ENCODE measurements around the gene XAGE5. TPM values are rescaled to one million over a fixed set of nuclear protein-coding genes. Genes with fewer than 3 reads are reported as not detected.
"Not testable (repeated sequence)": the region's sequence is repeated elsewhere in the genome, so short reads cannot be mapped to it uniquely, and the experiment has no call there.

The XAGE5 gene
- total RNA-seq, 1 donor: not detected

GRCh38 chrX:52839137-52839536 lies 28.1 kb downstream of the XAGE5 start:
- DNase-seq (ENCODE audit: low read depth): no peak
- no peak for TF ChIP-seq CTCF (IDR thresholded peaks at IDR 0.05; ENCODE audit: insufficient read depth, low read depth, low read length)
- H3K4me3 ChIP-seq (ENCODE audit: low read depth, low read length): no peak overlapping the region

GRCh38 chrX:52843619-52844018 lies 32.5 kb downstream of the XAGE5 start:
- H3K4me3 ChIP-seq (ENCODE audit: low read depth, low read length); DNase-seq (ENCODE audit: low read depth): not testable (repeated sequence)

- no peak for TF ChIP-seq CTCF (IDR thresholded peaks at IDR 0.05; ENCODE audit: insufficient read depth, low read depth, low read length)
- DNase-seq (ENCODE audit: low read depth): no peak
- no peak overlapping the region for H3K4me3 ChIP-seq (ENCODE audit: low read depth, low read length)
Measured at GRCh38 chrX:52852110-52852860, 41.2 kb downstream of the XAGE5 start.

GRCh38 chrX:52856991-52857525 lies 46.0 kb downstream of the XAGE5 start:
- not testable (repeated sequence) for DNase-seq (ENCODE audit: low read depth); H3K4me3 ChIP-seq (ENCODE audit: low read depth, low read length)

GRCh38 chrX:52865343-52865998 lies 54.4 kb downstream of the XAGE5 start:
- H3K4me3 ChIP-seq (ENCODE audit: low read depth, low read length): no peak overlapping the region
- no peak for DNase-seq (ENCODE audit: low read depth)
- no peak for TF ChIP-seq CTCF (IDR thresholded peaks at IDR 0.05; ENCODE audit: insufficient read depth, low read depth, low read length)

Small RNAs within 50 kb of the gene (small RNA-seq; reads per million reads assigned to genes)
- gene AC244505.6 (not detected), gene AC244505.7 (not detected)

Other genes starting within 250 kb of the XAGE5 start
- gene SSX7, start 156.4 kb upstream of the XAGE5 start, total RNA-seq: not detected in 2 replicates
- gene SSX2, start 104.1 kb upstream of the XAGE5 start, total RNA-seq: not detected in 2 replicates
- gene SSX2B, start 60.0 kb upstream of the XAGE5 start, total RNA-seq: 0.32 TPM in 1 of 2 replicates, not detected in the other
- gene SPANXN5, start 13.9 kb upstream of the XAGE5 start, total RNA-seq: not detected in 2 replicates
- gene XAGE3, start 56.8 kb downstream of the XAGE5 start, total RNA-seq: 0.64 TPM in 1 of 2 replicates, not detected in the other
- 19.6 and 20.3 TPM in 2 replicates for gene FAM156B, start 86.0 kb downstream of the XAGE5 start, total RNA-seq
- 12.1 and 16.1 TPM in 2 replicates for gene FAM156A, start 147.2 kb downstream of the XAGE5 start, total RNA-seq
- 3.5 and 3.9 TPM in 2 replicates for gene GPR173, start 237.5 kb downstream of the XAGE5 start, total RNA-seq